Endothelial cell of umbilical vein (primary cell): ENCODE results near the gene CTTNBP2NL.

Source experiments
- CTCF ChIP-seq, 2 donors: IDR thresholded peaks; 1 replicate in 1 of 2; 2 replicates in 1 of 2; pipeline ENCODE4 v1.5.1; 2011; ENCODE audit warnings: low read length in 2 of 2, mild to moderate bottlenecking in 2 of 2, moderate library complexity in 2 of 2, control low read depth in 1 of 2, inconsistent platforms in 1 of 2, low read depth in 1 of 2; ENCODE audit not compliant: insufficient read depth in 1 of 2; ENCODE audit errors: extremely low read depth in 1 of 2
- MYC ChIP-seq: IDR thresholded peaks from one replicate; pipeline ENCODE4 v1.6.1; 2011; ENCODE audit warnings: mild to moderate bottlenecking, low read depth, low read length
- POLR2A ChIP-seq: IDR thresholded peaks from 2 replicates; pipeline ENCODE4 v1.6.1; 2012; ENCODE audit warnings: low read depth, mild to moderate bottlenecking, control low read depth, low read length

GRCh38 chr1:112457955-112458354 is 61.9 kb downstream of the CTTNBP2NL start:
- no peak for TF ChIP-seq CTCF (IDR thresholded peaks at IDR 0.05; ENCODE audit: extremely low read depth in 1 of 2, insufficient read depth in 1 of 2, low read depth in 1 of 2, low read length in 2 of 2)
- no peak for TF ChIP-seq MYC
- TF ChIP-seq POLR2A = no peak
